ENCODE data around the gene CNTNAP2.

The CNTNAP2 gene

GRCh38 chr7:148031019-148031418 lies 1914.4 kb downstream of the CNTNAP2 start:
- peaks cover 25% of the 10 kb centered on the region for H3K4me1 ChIP-seq (ENCODE audit: low read depth, poor library complexity, severe bottlenecking)
- no peaks in the 10 kb centered on the region for H3K27me3 ChIP-seq (ENCODE audit: insufficient read depth, low read depth)
- no peaks in the 10 kb centered on the region for H4K20me1 ChIP-seq (ENCODE audit: insufficient read depth)
- no peaks in the 10 kb centered on the region for H3K79me2 ChIP-seq (ENCODE audit: insufficient read depth, low read depth)
- H3K4me2 ChIP-seq, result no peak overlapping the region
- no peak overlapping the region for H3K4me3 ChIP-seq (IDR thresholded peaks at IDR 0.05; ENCODE audit: insufficient read depth, low read depth, low read length)
- no peak overlapping the region for H3K27ac ChIP-seq
- no peak overlapping the region for H2AFZ ChIP-seq (ENCODE audit: low read depth)
- H3K36me3 ChIP-seq (ENCODE audit: insufficient read depth), result no peaks in the 10 kb centered on the region
- H3K9ac ChIP-seq, result no peak overlapping the region
- no peak for TF ChIP-seq CTCF (conservative IDR thresholded peaks at IDR 0.05; ENCODE audit: low read depth, low read length)

GRCh38 chr7:148031811-148032210 lies 1915.2 kb downstream of the CNTNAP2 start:
- no peak for TF ChIP-seq CTCF (conservative IDR thresholded peaks at IDR 0.05; ENCODE audit: low read depth, low read length)
- H3K9ac ChIP-seq, result no peak overlapping the region
- no peaks in the 10 kb centered on the region for H3K36me3 ChIP-seq (ENCODE audit: insufficient read depth)
- no peaks in the 10 kb centered on the region for H3K27me3 ChIP-seq (ENCODE audit: insufficient read depth, low read depth)
- no peaks in the 10 kb centered on the region for H4K20me1 ChIP-seq (ENCODE audit: insufficient read depth)
- no peak overlapping the region for H3K4me3 ChIP-seq (IDR thresholded peaks at IDR 0.05; ENCODE audit: insufficient read depth, low read depth, low read length)
- no peaks in the 10 kb centered on the region for H3K79me2 ChIP-seq (ENCODE audit: insufficient read depth, low read depth)
- H3K27ac ChIP-seq, result no peak overlapping the region
- no peak overlapping the region for H2AFZ ChIP-seq (ENCODE audit: low read depth)
- H3K4me2 ChIP-seq, result no peak overlapping the region
- peaks cover 17% of the 10 kb centered on the region for H3K4me1 ChIP-seq (ENCODE audit: low read depth, poor library complexity, severe bottlenecking)

GRCh38 chr7:148035950-148036349 lies 1919.3 kb downstream of the CNTNAP2 start:
- H3K4me3 ChIP-seq (IDR thresholded peaks at IDR 0.05; ENCODE audit: insufficient read depth, low read depth, low read length), result no peak overlapping the region
- H3K27me3 ChIP-seq (ENCODE audit: insufficient read depth, low read depth), result no peaks in the 10 kb centered on the region
- no peak overlapping the region for H3K27ac ChIP-seq
- no peak for TF ChIP-seq CTCF (conservative IDR thresholded peaks at IDR 0.05; ENCODE audit: low read depth, low read length)
- H4K20me1 ChIP-seq (ENCODE audit: insufficient read depth), result no peaks in the 10 kb centered on the region
- no peaks in the 10 kb centered on the region for H3K4me1 ChIP-seq (ENCODE audit: low read depth, poor library complexity, severe bottlenecking)
- H3K4me2 ChIP-seq, result no peak overlapping the region
- no peaks in the 10 kb centered on the region for H3K79me2 ChIP-seq (ENCODE audit: insufficient read depth, low read depth)
- H3K36me3 ChIP-seq (ENCODE audit: insufficient read depth), result no peaks in the 10 kb centered on the region
- H2AFZ ChIP-seq (ENCODE audit: low read depth), result no peak overlapping the region
- H3K9ac ChIP-seq, result no peak overlapping the region

- Histone ChIP-seq H2AFZ (ENCODE audit: low read depth) (no peak overlapping the region), H3K4me3 (IDR thresholded peaks at IDR 0.05; ENCODE audit: insufficient read depth, low read depth, low read length) (no peak overlapping the region), H3K4me1 (ENCODE audit: low read depth, poor library complexity, severe bottlenecking) (no peaks in the 10 kb centered on the region), H3K4me2 (no peak overlapping the region), H3K27me3 (ENCODE audit: insufficient read depth, low read depth) (no peaks in the 10 kb centered on the region), H3K36me3 (ENCODE audit: insufficient read depth) (no peaks in the 10 kb centered on the region), H3K9ac (no peak overlapping the region), H4K20me1 (ENCODE audit: insufficient read depth) (no peaks in the 10 kb centered on the region), H3K27ac (no peak overlapping the region), H3K79me2 (ENCODE audit: insufficient read depth, low read depth) (no peaks in the 10 kb centered on the region)
- no peak for TF ChIP-seq CTCF (conservative IDR thresholded peaks at IDR 0.05; ENCODE audit: low read depth, low read length)
Measured at GRCh38 chr7:148037044-148037443, 1920.4 kb downstream of the CNTNAP2 start.

Measured in KMS-11 (cell line).